ENCODE results near the gene COL6A2.

COL6A2 gene

DNA sequence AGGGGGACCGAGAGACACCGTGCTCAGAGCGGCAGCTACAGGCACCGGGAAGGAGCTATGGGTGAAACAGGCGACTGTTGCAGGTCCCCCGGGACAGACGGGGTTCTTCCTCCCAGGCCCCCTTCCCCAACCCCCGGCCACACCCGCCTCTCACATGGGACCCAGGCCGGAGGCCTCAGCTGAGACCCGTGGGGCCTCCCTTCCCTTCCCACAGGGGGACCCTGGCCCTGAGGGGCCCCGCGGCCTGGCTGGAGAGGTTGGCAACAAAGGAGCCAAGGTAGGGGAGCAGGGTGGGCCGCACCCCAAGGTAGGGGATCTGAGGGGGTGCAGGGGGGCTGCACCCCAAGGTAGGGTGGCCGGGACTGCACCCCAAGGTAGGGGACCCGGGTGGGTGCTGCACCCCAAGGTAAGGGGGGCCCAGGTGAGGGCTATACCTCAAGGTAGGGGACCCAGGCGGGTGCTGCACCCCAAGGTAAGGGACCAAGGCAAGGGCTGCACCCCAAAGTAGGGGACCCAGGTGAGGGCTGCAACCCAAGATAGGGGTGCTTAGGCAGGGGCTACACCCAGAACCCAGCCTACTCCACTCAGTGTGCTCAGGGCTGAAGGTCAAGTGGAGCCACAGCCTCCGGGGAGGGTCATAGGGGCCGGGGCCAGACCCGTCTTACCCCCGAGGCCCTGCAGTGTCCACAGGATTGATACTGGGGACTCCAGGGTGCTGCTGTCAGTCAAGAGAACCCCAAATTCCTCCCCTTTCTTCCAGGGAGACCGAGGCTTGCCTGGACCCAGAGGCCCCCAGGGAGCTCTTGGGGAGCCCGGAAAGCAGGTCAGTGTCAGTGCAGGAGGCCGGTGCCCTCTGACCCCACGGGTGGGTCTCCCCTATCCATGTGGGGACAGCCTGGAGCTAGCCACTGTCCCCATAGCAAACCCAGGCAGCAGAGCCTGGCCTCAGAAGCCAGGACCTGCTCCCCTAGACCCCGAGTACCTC lies 22.7 kb downstream of the COL6A2 start:
- in situ Hi-C loops (cut with MboI; ENCODE audit: low sequenced_read_pairs, unreplicated experiment) = no loop called here
- TF ChIP-seq, protein P1, sequence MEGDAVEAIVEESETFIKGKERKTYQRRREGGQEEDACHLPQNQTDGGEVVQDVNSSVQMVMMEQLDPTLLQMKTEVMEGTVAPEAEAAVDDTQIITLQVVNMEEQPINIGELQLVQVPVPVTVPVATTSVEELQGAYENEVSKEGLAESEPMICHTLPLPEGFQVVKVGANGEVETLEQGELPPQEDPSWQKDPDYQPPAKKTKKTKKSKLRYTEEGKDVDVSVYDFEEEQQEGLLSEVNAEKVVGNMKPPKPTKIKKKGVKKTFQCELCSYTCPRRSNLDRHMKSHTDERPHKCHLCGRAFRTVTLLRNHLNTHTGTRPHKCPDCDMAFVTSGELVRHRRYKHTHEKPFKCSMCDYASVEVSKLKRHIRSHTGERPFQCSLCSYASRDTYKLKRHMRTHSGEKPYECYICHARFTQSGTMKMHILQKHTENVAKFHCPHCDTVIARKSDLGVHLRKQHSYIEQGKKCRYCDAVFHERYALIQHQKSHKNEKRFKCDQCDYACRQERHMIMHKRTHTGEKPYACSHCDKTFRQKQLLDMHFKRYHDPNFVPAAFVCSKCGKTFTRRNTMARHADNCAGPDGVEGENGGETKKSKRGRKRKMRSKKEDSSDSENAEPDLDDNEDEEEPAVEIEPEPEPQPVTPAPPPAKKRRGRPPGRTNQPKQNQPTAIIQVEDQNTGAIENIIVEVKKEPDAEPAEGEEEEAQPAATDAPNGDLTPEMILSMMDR (IDR thresholded peaks at IDR 0.05; ENCODE audit: borderline replicate concordance, control extremely low read depth, extremely low read depth, insufficient read depth, missing control alignments) = no peak
- DNase-seq (ENCODE audit: low spot score) = no peak

DNA sequence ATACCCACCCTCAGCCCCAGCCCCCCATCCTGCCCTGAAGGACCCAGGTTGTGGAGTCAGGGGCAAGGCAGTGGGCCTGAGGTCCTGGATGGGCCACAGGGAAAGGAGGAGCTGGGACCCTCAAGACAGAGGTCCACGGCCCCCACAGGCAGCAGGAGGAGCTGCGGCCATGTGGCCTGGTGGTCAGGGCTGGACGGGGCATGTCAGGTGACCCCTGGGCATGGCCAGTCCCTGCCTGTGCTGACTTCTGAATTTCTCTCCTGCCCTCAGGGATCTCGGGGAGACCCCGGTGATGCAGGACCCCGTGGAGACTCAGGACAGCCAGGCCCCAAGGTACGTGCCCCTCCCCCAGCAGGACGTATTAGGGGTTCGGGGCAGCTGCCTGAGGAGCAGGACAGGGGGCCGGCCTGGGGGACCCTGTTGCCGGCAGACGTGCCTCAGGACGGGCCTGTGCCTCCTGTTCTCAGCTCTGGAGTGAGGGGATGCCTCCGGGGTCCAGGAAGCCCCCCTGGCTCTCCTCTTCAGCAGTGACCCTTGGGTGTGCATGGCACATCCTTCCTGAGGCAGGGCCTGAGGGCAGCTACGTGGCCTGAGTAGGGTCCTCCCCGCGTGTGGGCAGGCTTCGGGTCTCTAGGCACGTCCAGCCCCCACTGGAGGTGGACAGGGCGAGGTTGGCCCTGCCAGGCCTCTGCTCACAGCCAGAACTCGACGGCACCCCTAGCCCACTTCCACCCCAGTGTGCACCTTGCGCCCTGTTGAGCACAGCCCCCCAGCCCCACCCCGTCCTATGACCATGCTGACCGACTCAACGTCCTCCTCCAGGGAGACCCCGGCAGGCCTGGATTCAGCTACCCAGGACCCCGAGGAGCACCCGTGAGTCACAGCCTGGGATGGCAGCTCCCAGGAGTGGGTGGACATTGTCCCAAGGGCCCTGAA lies 23.6 kb downstream of the COL6A2 start:
- TF ChIP-seq, protein P1 (IDR thresholded peaks at IDR 0.05; ENCODE audit: borderline replicate concordance, control extremely low read depth, extremely low read depth, insufficient read depth, missing control alignments) = no peak
- DNase-seq (ENCODE audit: low spot score) = no peak
- in situ Hi-C loops (cut with MboI; ENCODE audit: low sequenced_read_pairs, unreplicated experiment) = no loop called here

DNA sequence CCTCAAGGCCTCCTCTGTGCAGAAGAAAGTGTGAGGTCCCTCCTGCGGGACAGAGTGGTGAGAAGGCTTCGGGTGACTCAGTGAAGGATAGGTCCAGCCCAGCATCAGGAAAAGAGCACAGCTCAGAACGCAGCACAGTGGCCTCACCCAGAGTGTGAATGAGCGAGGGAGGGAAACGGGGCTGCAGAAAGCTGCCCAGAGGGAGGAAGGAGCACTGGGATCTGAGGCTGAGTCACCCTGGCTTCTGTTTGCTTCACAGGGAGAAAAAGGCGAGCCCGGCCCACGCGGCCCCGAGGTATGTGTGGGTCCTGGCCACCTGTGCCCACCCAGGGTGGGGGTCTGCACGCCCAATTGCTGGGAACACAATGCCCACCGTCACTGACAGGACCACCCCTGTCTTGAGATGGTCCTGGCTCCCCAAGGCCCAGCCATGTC lies 24.3 kb downstream of the COL6A2 start:
- no peak for DNase-seq (ENCODE audit: low spot score)
- TF ChIP-seq, protein P1 (IDR thresholded peaks at IDR 0.05; ENCODE audit: borderline replicate concordance, control extremely low read depth, extremely low read depth, insufficient read depth, missing control alignments) = no peak
- in situ Hi-C loops (cut with MboI; ENCODE audit: low sequenced_read_pairs, unreplicated experiment) = no loop called here

DNA sequence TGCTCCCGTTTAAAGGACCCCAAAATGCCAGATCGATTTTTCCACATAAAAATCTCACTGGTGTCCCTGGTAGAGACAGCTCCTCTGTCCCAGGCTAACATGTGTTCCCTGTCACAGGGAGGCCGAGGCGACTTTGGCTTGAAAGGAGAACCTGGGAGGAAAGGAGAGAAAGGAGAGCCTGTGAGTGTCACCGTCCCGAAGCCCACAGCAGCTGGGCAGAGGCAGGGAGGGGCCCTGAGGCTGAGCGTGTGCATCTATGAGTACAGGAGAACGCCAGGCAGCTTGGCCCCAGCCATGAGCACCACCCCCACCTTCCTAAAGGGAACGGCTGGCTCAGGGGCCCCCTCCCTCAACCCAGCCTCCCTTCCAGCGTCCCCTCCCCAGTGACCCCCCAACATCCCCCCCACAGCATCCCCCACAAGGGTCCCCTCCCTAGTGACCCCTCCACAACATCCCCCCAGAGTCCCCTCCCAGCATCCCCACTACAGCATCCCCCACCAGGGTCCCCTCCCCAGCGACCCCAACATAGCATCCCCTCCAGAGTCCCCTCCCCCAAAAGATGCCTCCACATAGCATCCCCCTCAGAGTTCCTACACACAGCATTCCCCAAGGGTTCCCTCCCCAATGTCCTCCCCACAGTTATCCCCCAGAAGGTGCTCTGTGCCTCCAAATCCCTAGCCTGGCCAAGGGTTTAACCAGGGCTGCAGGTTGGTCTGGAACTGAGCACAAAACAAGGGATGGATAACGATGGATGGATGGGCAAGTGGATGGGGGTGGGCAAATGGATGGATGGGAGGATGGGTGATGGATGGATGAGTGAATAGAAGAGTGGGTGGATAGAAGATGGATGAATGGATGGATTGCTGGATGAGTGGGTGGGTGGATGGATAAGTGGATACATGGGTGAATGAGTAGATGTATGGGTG lies 25.1 kb downstream of the COL6A2 start:
- in situ Hi-C loops (cut with MboI; ENCODE audit: low sequenced_read_pairs, unreplicated experiment) = no loop called here
- TF ChIP-seq, protein P1 (IDR thresholded peaks at IDR 0.05; ENCODE audit: borderline replicate concordance, control extremely low read depth, extremely low read depth, insufficient read depth, missing control alignments) = no peak
- no peak for DNase-seq (ENCODE audit: low spot score)

DNA sequence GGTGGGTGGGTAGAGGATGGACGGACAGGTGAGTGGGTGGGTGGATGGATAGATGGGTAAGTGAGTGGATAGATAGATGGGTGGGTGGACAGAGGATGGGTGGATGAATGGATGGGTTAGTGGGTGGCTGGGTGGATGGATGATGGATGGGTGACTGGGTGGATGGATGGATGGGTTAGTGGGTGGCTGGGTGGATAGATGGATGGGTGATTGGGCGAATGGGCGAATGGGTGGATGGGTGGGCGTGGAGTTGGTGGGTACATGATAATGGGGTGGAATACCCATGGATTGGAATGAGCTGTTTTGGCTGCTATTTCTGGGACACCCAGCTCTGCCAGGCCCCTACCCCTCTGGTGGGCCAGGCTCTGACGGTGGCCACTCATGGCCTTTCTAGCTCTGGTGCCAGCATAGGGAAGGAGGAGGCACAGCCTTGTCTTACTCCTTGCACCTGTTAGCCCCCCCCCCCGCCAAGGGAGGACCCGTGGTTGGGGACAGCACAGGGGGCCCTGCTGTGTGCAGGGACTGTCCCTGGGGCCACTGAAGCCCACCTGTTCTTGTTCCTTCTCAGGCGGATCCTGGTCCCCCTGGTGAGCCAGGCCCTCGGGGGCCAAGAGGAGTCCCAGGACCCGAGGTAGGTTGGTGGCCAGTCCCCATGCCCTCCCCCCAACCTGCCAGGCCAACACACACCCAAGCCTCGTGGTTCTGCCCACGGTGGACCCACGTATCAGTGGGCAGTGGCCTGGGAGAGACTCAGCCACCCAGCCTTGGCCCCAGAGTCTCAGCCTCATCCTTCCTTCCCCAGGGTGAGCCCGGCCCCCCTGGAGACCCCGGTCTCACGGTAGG lies 26.4 kb downstream of the COL6A2 start:
- TF ChIP-seq, protein P1 (IDR thresholded peaks at IDR 0.05; ENCODE audit: borderline replicate concordance, control extremely low read depth, extremely low read depth, insufficient read depth, missing control alignments) = no peak
- in situ Hi-C loops (cut with MboI; ENCODE audit: low sequenced_read_pairs, unreplicated experiment) = no loop called here
- DNase-seq (ENCODE audit: low spot score) = no peak
